ENCODE data around the gene FDPS.
A peak's percentile ranks its signal among the peaks of the same experiment; 100 is the strongest.

DNA sequence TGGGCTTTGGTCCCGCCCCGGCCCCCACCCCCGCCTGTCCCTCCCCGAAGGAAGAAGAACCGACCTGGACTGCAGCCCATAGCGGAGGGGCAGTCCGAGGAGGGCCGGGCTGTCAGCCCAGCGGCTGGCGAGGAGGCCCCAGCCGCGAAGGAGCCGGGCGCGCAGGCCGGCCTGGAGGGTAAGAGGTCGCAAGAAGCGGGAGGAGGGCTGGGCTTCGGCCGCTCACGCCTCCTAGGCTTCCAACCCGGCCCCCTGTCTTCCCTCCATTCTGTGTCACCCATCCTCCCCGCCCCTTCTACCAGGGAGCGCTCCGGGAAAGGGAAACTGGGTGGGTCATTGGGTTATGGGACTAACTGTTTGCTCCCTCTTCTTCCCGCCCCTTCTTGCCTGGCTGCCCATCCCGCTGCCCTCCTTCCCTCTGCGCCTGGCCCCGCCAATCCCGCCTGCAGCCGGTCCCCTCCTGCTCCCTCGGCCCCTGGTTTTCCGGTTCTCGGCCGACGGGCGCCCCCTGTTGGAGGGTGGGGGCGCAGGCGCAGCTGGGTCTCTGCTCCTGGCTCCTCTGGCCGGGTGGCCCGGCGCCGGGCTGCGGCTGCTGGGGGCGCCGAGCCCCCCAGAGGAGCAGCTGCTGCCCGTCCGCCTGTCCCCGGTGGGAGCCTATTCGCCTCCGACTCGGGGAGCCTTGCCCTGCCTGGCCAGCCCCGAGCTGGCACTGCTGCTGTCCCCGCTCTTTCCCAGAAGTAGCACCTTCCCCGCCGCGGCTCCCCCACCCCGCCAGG is 14.5 kb downstream of the FDPS start:
- TF ChIP-seq, protein P1, sequence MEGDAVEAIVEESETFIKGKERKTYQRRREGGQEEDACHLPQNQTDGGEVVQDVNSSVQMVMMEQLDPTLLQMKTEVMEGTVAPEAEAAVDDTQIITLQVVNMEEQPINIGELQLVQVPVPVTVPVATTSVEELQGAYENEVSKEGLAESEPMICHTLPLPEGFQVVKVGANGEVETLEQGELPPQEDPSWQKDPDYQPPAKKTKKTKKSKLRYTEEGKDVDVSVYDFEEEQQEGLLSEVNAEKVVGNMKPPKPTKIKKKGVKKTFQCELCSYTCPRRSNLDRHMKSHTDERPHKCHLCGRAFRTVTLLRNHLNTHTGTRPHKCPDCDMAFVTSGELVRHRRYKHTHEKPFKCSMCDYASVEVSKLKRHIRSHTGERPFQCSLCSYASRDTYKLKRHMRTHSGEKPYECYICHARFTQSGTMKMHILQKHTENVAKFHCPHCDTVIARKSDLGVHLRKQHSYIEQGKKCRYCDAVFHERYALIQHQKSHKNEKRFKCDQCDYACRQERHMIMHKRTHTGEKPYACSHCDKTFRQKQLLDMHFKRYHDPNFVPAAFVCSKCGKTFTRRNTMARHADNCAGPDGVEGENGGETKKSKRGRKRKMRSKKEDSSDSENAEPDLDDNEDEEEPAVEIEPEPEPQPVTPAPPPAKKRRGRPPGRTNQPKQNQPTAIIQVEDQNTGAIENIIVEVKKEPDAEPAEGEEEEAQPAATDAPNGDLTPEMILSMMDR (IDR thresholded peaks at IDR 0.05), result peak; percentile 96 to 99 (median 98)
- peak; percentile 4 to 6 for TF ChIP-seq POLR2A (IDR thresholded peaks at IDR 0.05)

Measured in Peyer's patch (tissue), 4 donors.